ENCODE measurements around the gene RAB3C.

The RAB3C gene

GRCh38 chr5:58868931-58869330 lies 286.1 kb downstream of the RAB3C start:
- DNase-seq (ENCODE audit: low read depth in 1 of 2, low spot score in 1 of 2): no peak

DNA sequence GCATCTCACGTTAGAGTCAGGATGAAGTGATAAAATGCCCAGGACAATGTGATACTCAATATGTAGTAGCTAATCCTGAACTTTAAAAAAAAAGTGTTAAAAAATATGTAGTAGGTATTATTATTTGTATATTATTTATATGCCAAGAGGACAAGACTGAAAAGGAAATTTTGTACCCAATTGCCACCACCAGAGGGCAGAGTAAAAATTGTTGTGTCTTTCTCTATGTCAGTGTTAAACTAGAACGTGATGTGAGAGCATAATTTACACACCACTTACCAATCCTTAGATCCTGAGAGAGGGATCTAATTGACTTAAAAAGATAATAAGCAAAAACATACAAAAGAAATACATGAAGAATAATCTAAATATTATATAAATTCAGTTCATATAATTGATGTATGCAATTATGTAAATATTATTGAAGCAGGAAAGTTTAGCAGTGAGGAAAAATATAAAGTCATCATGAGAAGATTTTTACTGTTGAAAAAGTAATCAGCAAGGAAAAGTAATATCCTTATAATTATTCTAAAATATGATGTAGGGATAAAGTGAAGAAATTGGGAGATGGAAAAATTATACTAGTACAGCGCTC lies 288.9 kb downstream of the RAB3C start:
- no peak for DNase-seq (ENCODE audit: low read depth in 1 of 2, low spot score in 1 of 2)

GRCh38 chr5:58872670-58873273 lies 289.9 kb downstream of the RAB3C start:
- no peak for DNase-seq (ENCODE audit: low read depth in 1 of 2, low spot score in 1 of 2)

- DNase-seq (ENCODE audit: low read depth in 1 of 2, low spot score in 1 of 2): no peak
Observed at GRCh38 chr5:58875599-58875998, 292.7 kb downstream of the RAB3C start.

GRCh38 chr5:58885260-58885659 lies 302.4 kb downstream of the RAB3C start:
- no peak for DNase-seq (ENCODE audit: low read depth in 1 of 2, low spot score in 1 of 2)

DNA sequence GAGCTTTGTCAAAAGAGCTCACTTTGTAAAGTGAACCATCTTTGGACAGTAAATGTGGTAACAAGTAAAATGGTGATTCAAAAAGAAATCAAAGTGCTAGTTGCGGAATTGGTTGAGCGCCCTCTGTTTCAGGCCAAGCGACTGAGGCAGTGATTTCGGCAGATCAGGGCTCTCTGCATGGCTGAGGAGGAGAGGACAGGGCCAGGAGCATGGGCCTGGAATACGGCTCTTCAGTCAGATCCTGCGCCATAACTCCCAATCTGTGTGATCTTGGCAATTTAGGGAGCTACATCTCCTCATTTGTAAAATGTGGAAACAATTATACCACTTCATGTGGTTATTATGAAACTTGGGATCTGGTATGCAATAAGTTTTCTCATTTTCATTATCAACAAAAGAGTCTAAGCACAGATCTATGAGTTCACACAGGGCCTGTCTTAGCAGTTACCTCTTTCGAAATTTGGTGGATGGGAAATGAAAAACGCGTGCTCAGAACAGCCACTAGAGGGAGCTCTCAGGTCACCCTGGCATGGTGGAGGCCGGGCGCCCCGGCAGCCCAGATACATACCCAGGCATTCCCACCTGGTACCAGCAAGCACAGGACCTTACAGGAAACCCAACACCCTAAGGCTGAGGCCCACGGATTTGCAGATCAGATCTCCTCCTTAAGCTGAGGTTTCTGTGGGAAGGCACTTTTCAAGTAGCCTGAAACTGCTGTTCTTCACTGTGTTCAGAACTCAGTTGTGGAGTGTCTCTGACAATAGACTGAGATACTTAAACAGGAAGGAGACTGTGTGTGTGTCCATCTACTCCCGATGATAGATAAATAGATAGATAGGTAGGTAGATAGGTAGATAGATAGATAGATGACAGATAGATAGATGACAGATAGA lies 303.7 kb downstream of the RAB3C start:
- peak; percentile 22 to 47 for DNase-seq (ENCODE audit: low read depth in 1 of 2, low spot score in 1 of 2)

GRCh38 chr5:58887311-58887710 lies 304.4 kb downstream of the RAB3C start:
- no peak for DNase-seq (ENCODE audit: low read depth in 1 of 2, low spot score in 1 of 2)

DNA sequence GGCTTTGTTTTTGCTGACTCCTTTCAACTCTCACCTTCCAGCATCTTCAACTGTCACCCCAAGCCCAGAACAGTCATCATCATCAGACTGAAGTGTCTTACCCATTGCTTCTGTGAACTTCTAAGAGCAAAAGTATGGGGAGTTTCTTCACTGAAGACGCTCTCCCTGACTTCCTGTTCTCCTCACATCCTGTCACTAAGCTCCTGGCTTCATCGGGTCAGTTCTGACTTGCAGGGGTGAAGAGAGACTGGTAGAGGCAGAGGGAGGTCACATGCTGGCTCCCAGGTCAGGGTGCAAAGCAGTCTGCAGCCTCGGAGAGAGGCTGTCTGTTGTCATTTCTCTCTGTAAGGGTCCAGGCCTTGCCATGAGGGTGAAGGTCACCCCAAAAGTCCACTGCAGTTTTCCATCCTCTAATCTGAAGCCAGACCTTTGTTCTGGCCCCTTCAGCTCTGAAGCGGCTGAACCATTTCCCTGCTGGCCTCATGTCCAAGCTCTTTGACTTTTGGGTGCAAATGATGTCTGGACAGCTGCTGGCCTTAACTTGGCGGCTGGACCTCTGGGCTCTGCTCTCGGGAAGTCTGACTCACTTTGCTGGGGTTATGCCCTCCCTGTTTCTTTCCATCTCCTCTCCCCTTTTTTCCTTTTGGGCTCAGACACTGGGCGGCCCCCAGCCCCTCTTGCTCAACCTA lies 305.0 kb downstream of the RAB3C start:
- no peak for DNase-seq (ENCODE audit: low read depth in 1 of 2, low spot score in 1 of 2)

- DNase-seq (ENCODE audit: low read depth in 1 of 2, low spot score in 1 of 2): no peak
Observed at GRCh38 chr5:58890265-58890664, 307.4 kb downstream of the RAB3C start.

DNA sequence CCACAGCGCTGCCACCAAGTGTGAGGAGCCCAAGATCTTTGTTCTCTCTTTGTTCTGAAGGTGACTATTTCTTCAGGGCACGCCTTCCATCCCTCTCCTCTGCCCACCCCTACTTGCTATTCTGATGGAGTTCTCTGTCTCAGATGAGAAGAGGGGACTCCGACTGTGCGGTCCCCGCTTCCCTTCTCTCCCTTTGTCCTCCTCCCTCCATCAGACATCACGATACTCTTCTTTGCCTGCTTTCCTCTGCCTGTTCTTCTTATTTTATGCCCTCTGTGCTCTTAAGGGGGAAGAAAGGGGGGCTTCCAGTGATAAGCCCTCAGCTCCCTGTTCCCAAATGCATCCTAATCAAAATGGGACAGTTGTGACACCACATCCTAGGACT lies 307.8 kb downstream of the RAB3C start:
- no peak for DNase-seq (ENCODE audit: low read depth in 1 of 2, low spot score in 1 of 2)

DNA sequence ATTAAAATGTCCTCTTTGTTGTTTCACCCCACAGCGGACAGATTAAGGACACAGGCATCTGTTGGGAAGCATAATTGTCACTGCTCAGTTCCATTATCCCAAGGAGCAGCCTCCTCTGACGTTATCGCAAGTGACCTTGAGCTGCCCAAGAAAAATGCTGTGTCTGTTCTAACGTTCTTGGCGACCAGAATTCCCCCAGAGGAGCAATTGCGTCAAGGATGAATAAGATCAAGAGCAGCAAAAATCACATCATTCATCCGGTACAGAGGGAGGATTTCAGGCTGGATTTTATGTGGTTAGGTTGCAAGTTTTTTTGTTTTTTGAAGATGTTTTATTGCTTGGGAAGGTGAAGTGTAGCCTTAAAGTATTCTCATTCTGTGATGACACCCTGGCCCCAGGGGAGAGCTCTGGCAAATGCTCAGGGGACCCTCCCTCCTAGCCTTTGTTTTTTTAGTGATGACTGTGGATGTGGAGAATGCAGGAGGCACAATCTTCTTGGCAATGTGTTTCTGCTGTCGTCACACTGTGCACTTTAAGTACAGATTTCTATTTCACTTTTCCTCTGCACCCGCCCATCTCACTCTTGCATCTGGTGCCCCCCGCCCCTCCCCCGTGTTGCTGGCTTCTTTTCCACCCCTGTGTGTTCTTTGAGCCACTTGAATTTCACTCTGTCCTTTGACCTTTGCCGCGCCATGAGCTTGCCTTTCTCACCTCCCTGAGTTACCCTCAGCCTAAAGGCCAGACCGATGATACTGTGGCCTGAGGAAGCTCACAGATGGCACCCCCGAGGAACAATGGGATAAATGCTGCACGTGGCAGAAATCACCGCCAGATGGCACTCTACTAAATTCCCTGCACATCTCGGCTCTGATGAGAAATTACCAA lies 308.5 kb downstream of the RAB3C start:
- DNase-seq (ENCODE audit: low read depth in 1 of 2, low spot score in 1 of 2): peak; percentile 26 to 28

GRCh38 chr5:58891971-58892343 lies 309.1 kb downstream of the RAB3C start:
- no peak for DNase-seq (ENCODE audit: low read depth in 1 of 2, low spot score in 1 of 2)

DNA sequence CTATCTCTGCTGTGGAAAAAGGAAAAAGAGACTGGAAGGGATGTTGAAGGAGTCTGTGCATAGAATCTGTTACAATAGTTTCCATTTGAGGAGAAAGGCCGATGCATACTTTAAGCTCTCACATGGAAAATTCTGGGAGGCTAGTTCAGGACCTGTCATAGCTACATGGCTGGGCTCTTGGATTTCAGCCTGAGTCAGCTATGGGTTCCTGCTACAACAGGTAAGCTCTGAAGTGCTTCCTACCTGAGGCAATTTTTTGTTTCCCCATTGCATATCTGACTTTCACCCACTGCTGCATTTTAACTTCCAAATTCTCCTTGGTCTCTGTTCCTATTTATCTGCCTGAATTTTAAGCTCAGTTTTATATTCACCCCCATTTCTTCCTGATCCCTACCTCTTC lies 310.7 kb downstream of the RAB3C start:
- no peak for DNase-seq (ENCODE audit: low read depth in 1 of 2, low spot score in 1 of 2)

GRCh38 chr5:58898006-58898405 lies 315.1 kb downstream of the RAB3C start:
- DNase-seq (ENCODE audit: low read depth in 1 of 2, low spot score in 1 of 2): no peak

- no peak for DNase-seq (ENCODE audit: low read depth in 1 of 2, low spot score in 1 of 2)
Observed at GRCh38 chr5:58898538-58898937, 315.7 kb downstream of the RAB3C start.

DNA sequence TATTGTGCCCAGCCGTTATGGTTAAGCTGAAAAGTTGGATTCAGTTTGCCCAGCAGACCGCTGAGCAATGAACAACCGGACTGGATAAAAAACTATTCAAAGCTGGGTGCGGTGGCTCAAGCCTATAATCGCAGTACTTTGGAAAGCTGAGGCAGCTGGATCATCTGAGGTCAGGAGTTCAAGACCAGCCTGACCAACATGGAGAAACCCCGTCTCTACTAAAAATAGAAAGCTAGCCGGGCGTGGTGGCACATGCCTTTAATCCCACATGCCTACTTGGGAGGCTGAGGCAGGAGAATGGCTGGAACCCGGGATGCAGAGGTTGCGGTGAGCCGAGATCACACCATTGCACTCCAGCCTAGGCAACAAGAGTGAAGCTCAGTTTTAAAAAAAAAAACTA lies 318.4 kb downstream of the RAB3C start:
- no peak for DNase-seq (ENCODE audit: low read depth in 1 of 2, low spot score in 1 of 2)

DNA sequence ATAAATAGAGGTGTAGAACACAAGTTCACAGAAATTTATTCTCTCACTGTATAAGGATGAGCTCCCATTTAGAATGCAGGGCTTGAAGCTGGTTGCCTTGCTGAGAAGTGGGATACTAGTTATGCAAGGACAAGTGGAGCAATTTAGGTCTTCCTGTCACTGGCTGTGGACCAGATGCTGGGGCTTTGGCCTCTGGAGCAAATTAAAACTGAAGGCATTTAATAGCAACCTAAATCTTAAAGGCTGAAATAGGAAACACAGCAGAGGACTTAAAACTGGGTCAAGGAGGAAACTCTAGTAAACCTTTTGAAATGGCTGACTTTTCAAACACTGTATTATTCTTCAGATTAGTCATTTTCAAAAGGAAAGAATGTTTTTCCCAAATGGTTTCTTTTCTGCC lies 319.4 kb downstream of the RAB3C start:
- no peak for DNase-seq (ENCODE audit: low read depth in 1 of 2, low spot score in 1 of 2)

DNA sequence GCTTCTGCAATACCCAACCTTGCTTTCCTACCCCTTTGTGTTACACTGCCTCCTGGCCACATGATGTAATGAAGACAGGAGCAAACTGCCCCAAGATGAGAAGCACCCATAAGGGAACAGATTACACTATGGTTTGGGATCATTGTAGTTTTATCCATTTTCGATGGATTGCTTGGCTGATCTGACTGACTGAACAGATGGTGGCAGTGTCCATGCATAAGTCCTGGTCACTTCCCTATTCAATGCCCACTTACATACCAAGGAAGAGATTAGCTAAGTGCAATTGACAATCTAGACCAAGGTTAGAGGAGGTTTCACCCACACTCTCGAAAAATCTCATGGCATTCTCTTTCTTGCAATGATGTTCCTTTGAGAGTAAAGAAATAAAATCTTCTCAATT lies 319.9 kb downstream of the RAB3C start:
- DNase-seq (ENCODE audit: low read depth in 1 of 2, low spot score in 1 of 2): no peak

DNA sequence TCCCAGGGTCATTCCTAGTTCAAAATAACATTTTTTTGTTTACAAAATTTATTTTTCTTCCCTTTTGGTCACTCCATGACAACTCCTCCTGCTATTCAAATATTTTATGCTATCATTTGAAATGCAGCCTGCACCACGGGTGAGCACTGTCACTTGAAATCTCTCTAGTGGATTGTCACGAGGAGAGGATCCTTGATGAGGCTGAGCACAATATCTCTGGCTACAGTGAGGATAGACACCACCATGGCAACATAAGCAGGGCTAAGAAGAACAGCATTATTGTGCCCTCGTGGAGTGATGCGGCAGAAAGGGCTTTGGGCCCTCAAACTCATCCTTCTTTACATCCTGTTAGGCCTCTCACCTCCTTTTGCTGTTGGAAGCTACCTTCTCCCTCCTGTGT lies 321.9 kb downstream of the RAB3C start:
- no peak for DNase-seq (ENCODE audit: low read depth in 1 of 2, low spot score in 1 of 2)

DNA sequence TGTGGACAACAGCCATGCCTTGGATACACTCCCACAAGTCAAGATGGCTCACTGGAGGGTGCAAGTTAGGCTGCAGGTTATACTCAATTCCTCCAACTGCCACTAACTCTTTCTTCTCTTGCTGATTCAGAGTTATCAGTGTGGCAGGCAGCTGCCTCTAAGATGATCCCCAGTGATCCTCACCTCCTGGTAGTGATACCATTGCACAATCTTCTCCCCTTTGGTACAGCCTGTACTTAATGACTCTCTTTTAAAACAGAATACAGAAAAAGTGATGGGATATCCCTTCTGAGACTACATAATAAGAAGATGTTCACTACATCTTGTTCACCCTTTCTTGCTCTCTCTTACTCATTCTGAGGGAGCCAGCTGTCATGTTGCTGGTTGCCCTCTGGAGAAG lies 323.1 kb downstream of the RAB3C start:
- DNase-seq (ENCODE audit: low read depth in 1 of 2, low spot score in 1 of 2): no peak
